ENCODE data around the gene CTNNBIP1.

Gene CTNNBIP1

GRCh38 chr1:9858293-9859035 lies 51.6 kb downstream of the CTNNBIP1 start:
- DNase-seq (ENCODE audit: low read depth in 1 of 2, low spot score in 1 of 2): no peak

GRCh38 chr1:9855186-9855585 lies 54.9 kb downstream of the CTNNBIP1 start:
- no peak for DNase-seq (ENCODE audit: low read depth in 1 of 2, low spot score in 1 of 2)

DNA sequence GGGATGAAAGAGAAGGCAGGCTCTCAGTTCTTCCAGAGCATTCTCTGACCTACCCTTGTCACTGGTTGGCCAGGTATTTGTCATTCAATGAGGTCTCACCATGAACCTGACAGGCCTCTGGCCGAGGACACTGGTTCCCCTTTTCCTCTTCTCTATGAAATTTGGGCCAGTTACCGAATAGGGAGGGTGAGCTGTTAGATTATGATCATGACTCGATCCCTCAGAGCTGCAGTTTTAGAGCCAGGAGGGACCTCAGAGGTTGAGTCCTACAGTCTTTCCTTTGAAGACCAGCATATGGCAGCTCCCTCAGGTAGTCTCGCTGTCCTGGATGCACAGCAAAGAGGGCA lies 56.8 kb downstream of the CTNNBIP1 start:
- DNase-seq (ENCODE audit: low read depth in 1 of 2, low spot score in 1 of 2): no peak

DNA sequence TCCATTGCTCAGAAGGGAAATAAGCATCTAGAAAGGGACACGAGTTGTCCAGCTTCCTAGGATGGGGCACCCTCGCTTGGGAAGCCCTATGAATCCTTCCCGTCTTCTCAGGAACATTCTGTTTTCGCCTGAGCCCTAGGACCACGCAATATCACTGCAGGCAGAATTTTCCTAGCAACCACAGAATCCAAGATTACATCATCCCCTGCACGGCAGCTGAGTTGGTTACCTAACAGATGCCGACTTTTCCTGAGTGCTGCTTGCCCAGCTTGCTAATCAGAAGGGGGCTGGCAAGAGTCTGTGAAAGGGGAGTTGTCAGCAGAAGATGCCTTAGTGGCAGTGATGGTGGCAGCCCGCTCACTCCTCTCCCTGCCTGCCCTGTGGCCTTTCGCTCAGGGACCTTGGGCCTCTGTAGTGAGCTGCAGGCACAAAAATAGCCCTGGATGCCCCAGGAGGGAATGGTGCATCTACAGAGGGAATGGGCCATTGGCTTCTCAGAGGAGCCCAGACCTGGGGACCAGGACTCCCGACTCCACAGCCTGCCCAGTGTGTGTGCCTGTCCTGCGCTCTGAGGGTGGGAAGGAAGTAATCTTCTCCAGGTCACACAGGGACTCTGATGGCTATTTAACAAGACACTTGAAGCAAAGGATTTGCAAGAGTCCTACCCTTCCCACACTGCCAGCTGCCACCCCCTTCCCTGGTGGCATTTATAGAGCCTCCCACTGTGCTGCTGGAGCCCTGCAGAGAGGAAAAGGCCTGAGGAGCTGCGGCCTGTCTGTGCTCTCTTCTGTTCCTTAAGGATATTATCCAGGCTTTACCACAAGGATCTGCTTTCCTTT lies 57.4 kb downstream of the CTNNBIP1 start:
- DNase-seq (ENCODE audit: low read depth in 1 of 2, low spot score in 1 of 2): no peak

GRCh38 chr1:9852004-9852403 lies 58.1 kb downstream of the CTNNBIP1 start:
- DNase-seq (ENCODE audit: low read depth in 1 of 2, low spot score in 1 of 2): no peak

- DNase-seq (ENCODE audit: low read depth in 1 of 2, low spot score in 1 of 2): no peak
These were observed 59.5 kb downstream of the CTNNBIP1 start for GRCh38 chr1:9850442-9851162.

- no peak for DNase-seq (ENCODE audit: low read depth in 1 of 2, low spot score in 1 of 2)
These were observed 60.2 kb downstream of the CTNNBIP1 start for GRCh38 chr1:9849691-9850441.

- no peak for DNase-seq (ENCODE audit: low read depth in 1 of 2, low spot score in 1 of 2)
These were observed 62.0 kb downstream of the CTNNBIP1 start for GRCh38 chr1:9848022-9848421.

DNA sequence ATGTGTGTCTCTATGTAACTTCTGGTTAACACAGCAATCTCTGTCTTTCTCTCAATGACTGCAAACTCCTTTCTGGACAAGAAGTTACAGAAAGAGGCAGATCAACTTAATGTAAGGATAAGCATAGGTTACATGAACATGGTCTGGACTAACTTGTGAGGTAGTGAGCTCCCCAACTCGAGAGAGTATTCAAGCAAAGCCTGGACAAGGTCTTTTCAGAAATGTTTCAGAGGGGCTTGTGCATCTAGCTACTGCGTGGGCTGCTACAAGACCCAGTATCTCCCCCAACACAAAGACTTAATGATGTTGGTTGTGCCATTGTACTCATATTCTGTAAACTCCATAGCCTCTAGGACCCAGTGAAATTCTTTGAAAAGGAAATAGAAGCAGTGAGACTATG lies 62.8 kb downstream of the CTNNBIP1 start:
- DNase-seq (ENCODE audit: low read depth in 1 of 2, low spot score in 1 of 2): no peak

GRCh38 chr1:9846611-9847171 lies 63.4 kb downstream of the CTNNBIP1 start:
- DNase-seq (ENCODE audit: low read depth in 1 of 2, low spot score in 1 of 2): no peak

DNA sequence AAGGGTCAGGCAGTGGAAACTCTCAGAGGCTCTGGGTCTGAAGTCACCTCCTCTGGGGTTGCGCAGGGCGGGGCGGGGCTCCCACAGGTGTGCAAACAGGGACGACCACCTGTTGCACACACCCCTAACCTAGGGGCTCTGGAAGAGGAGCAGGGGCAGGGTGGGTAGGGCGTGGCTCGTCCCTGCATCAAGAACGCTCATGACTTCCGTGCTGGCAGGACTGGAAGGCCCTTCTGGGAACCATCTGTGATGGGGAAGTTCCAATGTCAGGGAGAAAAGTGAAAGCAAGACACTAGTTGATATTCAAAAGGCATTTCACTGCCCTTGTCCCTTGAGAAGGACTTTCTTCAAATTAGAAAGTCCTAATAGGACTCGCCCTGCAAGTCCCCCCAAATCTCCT lies 64.2 kb downstream of the CTNNBIP1 start:
- DNase-seq (ENCODE audit: low read depth in 1 of 2, low spot score in 1 of 2): no peak

GRCh38 chr1:9844756-9845155 lies 65.3 kb downstream of the CTNNBIP1 start:
- DNase-seq (ENCODE audit: low read depth in 1 of 2, low spot score in 1 of 2): no peak

DNA sequence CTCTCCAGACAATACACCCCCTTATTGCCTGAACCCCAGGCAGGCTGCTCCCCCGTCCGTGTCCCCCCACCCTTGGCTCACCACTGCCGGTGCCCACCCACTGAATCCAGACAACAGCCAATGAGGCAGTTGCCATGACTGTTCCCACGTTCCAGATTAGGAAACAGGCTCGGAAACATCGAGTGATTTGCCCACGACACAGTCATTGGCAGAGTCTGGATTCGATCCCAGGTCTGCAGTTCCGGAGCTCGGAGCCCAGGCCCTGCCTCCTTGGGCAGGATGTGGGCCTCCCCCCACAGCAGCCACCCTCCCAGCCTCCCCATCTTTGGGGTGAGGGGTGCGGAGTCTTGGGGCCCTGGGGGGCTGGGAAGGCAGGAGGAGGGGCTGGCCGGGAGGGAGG lies 66.0 kb downstream of the CTNNBIP1 start:
- DNase-seq (ENCODE audit: low read depth in 1 of 2, low spot score in 1 of 2): no peak

GRCh38 chr1:9843576-9843945 lies 66.5 kb downstream of the CTNNBIP1 start:
- no peak for DNase-seq (ENCODE audit: low read depth in 1 of 2, low spot score in 1 of 2)

GRCh38 chr1:9842781-9843575 lies 67.1 kb downstream of the CTNNBIP1 start:
- DNase-seq (ENCODE audit: low read depth in 1 of 2, low spot score in 1 of 2): no peak

- no peak for DNase-seq (ENCODE audit: low read depth in 1 of 2, low spot score in 1 of 2)
These were observed 67.9 kb downstream of the CTNNBIP1 start for GRCh38 chr1:9842073-9842711.

DNA sequence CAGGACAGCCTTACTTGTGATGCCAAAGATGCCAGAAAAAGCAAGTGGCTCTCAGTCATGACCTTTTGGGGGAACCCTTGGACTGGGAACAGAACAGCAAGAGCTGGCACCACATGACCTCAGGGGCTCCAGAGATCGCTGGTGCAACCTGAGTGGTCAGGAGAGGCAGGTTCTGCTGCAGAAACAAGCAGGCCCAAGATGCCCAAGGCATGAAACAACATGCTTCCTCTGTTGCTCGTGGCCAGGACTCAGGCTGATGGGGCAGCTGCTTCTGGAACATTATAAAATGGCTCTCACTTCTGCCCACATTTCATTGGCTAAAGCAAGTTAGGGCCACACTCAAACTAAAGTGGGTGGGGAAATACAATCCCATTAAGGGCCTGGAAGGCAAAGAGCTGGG lies 68.6 kb downstream of the CTNNBIP1 start:
- DNase-seq (ENCODE audit: low read depth in 1 of 2, low spot score in 1 of 2): no peak

DNA sequence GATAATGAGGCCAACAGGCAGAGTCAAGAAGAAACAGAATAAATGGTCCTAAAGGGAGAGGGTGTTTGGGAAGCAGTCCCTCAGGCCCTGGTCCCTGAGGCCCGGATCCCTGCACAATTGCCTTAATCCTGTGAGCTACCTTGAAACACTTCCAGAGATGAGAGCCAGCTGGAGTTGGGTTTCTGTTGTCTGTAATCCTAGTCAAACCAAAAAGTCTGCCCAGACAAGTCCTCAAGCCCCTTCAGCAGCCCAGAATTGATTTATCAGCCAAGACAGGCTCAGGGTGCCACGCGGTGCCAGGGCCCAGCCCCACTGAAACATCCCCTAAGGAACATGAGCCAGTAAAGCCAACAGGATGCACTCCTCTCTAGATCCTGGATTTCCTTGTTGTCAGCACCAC lies 69.9 kb downstream of the CTNNBIP1 start:
- DNase-seq (ENCODE audit: low read depth in 1 of 2, low spot score in 1 of 2): no peak

GRCh38 chr1:9838946-9839345 lies 71.1 kb downstream of the CTNNBIP1 start:
- DNase-seq (ENCODE audit: low read depth in 1 of 2, low spot score in 1 of 2): no peak

DNA sequence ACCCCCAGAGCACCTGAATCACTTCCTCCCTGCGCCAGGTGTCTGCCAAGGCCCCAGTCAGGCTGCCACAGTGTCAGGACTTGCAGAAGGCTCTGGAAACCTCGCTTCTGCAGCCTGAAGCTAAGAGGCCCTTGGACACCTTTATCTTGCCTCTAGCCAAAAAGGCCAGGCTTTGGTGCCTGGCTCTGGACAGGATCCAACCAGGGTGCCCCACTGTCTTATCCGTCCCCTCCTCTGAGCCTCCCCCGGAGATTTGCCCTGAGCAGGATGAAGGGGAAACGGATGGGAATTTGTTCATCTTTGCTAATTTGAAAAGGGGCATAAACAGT lies 73.5 kb downstream of the CTNNBIP1 start:
- no peak for DNase-seq (ENCODE audit: low read depth in 1 of 2, low spot score in 1 of 2)
